GM12864 (cell line): Measurements from ENCODE around the gene ALDH1B1.
A peak's percentile ranks its signal among the peaks of the same experiment; 100 is the strongest.

Experiments used
- DNase-seq: peaks from one replicate; pipeline ENCODE4 v3.0.0-alpha.2; 2011; ENCODE audit warnings: low read depth
- H3K4me3 ChIP-seq: 2 replicates; pipeline ENCODE4 v1.5.1; 2011; ENCODE audit warnings: mild to moderate bottlenecking, low read depth, low read length, control low read depth
- TF ChIP-seq, protein P1 (sequence below): IDR thresholded peaks from 2 replicates; pipeline ENCODE4 v1.5.1; 2011; ENCODE audit warnings: low read depth, mild to moderate bottlenecking, moderate library complexity, low read length, control low read depth, inconsistent platforms; ENCODE audit errors: missing control alignments

The ALDH1B1 gene

DNA sequence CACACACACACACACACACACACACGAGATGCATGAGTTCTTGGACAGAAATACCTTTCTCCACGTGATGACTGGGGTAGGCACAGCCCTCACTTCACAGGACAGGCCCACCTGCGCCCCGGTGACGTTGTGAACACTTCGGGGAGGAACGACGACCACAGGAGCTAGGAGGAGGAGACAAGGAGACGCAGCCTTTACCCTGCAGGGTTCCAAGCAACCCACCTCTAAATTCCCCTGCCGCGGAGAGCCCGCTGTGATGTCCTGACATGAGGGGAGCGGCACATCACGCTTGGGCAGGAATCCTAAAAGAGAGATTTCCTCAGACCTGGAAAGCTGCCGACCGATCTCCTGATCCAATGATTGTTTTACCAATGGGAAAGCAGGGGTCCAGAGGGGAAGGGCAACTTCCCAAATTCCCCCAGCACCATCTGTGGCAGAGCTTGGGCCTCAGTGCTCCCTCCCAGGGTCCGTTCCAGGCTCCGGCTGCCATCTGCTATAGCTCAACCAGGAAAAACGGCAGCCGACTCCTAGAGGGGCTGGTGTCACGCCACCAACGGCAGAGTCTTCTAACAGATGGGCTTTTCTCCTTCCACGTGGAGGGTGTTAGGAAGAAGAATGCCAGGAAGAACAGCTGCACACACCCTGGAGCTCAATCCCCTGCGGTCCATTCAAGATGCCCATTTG is 21.7 kb downstream of the ALDH1B1 start:
- no peak overlapping the region for H3K4me3 ChIP-seq
- no peak for DNase-seq
- TF ChIP-seq, protein P1, sequence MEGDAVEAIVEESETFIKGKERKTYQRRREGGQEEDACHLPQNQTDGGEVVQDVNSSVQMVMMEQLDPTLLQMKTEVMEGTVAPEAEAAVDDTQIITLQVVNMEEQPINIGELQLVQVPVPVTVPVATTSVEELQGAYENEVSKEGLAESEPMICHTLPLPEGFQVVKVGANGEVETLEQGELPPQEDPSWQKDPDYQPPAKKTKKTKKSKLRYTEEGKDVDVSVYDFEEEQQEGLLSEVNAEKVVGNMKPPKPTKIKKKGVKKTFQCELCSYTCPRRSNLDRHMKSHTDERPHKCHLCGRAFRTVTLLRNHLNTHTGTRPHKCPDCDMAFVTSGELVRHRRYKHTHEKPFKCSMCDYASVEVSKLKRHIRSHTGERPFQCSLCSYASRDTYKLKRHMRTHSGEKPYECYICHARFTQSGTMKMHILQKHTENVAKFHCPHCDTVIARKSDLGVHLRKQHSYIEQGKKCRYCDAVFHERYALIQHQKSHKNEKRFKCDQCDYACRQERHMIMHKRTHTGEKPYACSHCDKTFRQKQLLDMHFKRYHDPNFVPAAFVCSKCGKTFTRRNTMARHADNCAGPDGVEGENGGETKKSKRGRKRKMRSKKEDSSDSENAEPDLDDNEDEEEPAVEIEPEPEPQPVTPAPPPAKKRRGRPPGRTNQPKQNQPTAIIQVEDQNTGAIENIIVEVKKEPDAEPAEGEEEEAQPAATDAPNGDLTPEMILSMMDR, result no peak

- H3K4me3 ChIP-seq, result no peak overlapping the region
- TF ChIP-seq, protein P1, result no peak
- DNase-seq, result no peak
Measured at GRCh38 chr9:38415856-38416255, 23.4 kb downstream of the ALDH1B1 start.

DNA sequence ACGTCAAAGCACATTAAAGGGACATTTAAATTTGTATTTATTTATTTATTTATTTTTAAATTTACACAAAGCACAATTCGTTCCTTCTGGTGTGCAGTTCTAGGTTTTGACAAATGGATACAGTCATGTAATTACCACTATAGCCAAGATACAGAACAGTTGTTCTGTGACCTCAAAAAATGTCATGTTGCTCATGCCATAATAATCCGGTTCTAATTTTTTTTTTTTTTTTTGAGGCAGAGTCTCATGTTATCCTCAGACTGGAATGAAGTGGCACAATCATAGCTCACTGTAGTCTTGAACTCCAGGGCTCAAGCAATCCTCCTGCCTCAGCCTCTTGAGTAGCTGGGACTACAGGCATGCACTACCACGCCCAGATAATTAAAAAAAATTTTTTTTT is 24.0 kb downstream of the ALDH1B1 start:
- no peak for DNase-seq
- TF ChIP-seq, protein P1, result no peak
- H3K4me3 ChIP-seq, result no peak overlapping the region

GRCh38 chr9:38417003-38417945 is 24.8 kb downstream of the ALDH1B1 start:
- no peak for DNase-seq
- H3K4me3 ChIP-seq, result no peak overlapping the region
- TF ChIP-seq, protein P1, result peak; percentile 75

DNA sequence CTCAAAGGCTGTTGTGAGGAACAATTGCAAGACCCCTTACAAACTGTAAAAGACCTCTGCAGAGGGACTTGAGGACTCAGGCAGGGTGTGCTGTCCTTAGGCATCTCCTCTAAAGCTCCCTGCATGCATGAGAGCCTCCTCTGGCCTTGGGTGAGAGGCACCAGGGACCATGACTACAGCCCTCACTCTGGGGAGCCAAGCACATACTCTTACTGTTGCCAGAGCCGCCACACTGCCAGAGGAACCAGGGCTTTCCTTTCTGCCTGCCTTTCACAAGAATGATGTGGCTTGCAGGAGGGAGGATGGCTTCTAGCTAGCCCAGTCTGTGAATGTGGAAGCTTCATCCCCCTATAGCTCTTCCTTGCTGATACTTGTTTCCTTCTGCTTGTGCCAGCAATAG is 25.9 kb downstream of the ALDH1B1 start:
- TF ChIP-seq, protein P1, result no peak

GRCh38 chr9:38419181-38419580 is 26.7 kb downstream of the ALDH1B1 start:
- DNase-seq, result no peak
- H3K4me3 ChIP-seq, result no peak overlapping the region
- TF ChIP-seq, protein P1, result no peak

More for the DNA sequence above, 25.9 kb downstream of the ALDH1B1 start:
- DNase-seq, result no peak
- H3K4me3 ChIP-seq, result no peak overlapping the region
